Tibial artery (tissue), 4 donors: ENCODE results near the gene CLTA.
"Not testable (repeated sequence)": the region's sequence is repeated elsewhere in the genome, so short reads cannot be mapped to it uniquely, and the experiment has no call there.

Experiments used
- DNase-seq, 2 donors: peaks; one replicate each; pipeline ENCODE4 v3.0.0-alpha.2; 2019
- H3K27ac ChIP-seq, 2 donors: fragments of 200-600 bp; sonication (generic) in 1 of 2; 1 replicate in 1 of 2; 2 replicates in 1 of 2; pipeline ENCODE4 v1.5.1; 2018 to 2019; ENCODE audit warnings: mild to moderate bottlenecking in 1 of 2
- H3K27me3 ChIP-seq, 2 donors: fragments of 200-600 bp; sonication (generic) in 1 of 2; one replicate each; pipeline versions ENCODE4 v1.5.1 to v1.6.0; 2016 to 2019
- H3K36me3 ChIP-seq, 3 donors: fragments of 200-600 bp; sonication (generic) in 2 of 3; one replicate each; pipeline ENCODE4 v1.5.1; 2016 to 2019; ENCODE audit warnings: mild to moderate bottlenecking in 2 of 3
- H3K4me1 ChIP-seq, 4 donors: fragments of 200-600 bp; sonication (generic) in 2 of 4; 1 replicate in 3 of 4; 2 replicates in 1 of 4; pipeline ENCODE4 v1.5.1; 2016 to 2019
- H3K4me3 ChIP-seq, 2 donors: fragments of 200-600 bp; sonication (generic) in 1 of 2; 1 replicate in 1 of 2; 2 replicates in 1 of 2; pipeline ENCODE4 v1.5.1; 2018 to 2019; ENCODE audit warnings: mild to moderate bottlenecking in 2 of 2
- H3K9me3 ChIP-seq, 3 donors: fragments of 200-600 bp; sonication (generic) in 1 of 3; one replicate each; pipeline ENCODE4 v1.5.1; 2016 to 2019
- CTCF ChIP-seq, 2 experiments: fragments of 200-600 bp in 1 of 2; fragments of 450-650 bp in 1 of 2; IDR thresholded peaks; one replicate each; pipeline ENCODE4 v1.5.1; 2017 to 2019; ENCODE audit warnings: antibody characterized with exemption in 2 of 2, mild to moderate bottlenecking in 1 of 2, moderate library complexity in 1 of 2
- intact Hi-C: fragments of 100-400 bp; cut with DNase I; formaldehyde crosslinking; loops from one replicate; pipeline ENCODE4 v1.15.0; 2023; ENCODE audit warnings: low total_unique reads

Gene CLTA

DNA sequence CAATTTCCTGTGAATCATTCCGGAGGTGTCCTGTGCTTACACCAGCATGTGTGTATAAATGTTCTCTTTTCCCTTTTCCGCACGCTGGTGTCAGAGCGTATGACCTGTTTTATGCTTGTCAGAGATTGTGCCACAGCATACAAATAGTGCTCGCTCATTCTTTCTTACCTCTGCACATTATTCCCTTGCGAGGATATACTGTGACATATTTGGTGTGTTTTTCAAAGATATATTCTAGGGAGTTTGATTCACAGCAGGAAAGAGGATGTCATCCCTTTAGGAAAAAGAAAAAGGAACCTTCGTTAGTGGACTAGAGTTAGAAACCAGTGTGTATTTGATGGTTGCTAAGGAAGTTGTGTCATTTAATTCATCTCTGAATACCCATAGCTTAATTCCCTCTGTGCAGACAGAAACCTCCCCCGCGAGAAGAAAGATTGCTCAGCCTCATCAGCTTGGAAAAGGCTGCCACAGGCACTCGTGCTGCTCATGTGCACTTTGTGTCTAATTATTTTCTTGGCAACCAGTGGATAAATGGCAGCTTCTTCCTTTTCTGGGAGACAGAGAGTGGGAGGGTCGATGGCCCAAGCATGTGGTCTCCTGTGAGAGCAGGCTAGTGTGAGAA is 36.3 kb upstream of the CLTA start:
- peak overlapping the region; percentile 61 to 77 for H3K27ac ChIP-seq
- intact Hi-C loops = no loop called here
- peaks cover 0 to 21% (median 4%) of the 10 kb centered on the region in 3 donors for H3K36me3 ChIP-seq
- H3K4me3 ChIP-seq = no peak overlapping the region
- H3K27me3 ChIP-seq = no peaks in the 10 kb centered on the region
- DNase-seq = peak in 1 of 2 donors; percentile 61
- peaks cover 0 to 41% (median 17%) of the 10 kb centered on the region in 4 donors for H3K4me1 ChIP-seq
- no peak for TF ChIP-seq CTCF (IDR thresholded peaks at IDR 0.05)
- no peaks in the 10 kb centered on the region for H3K9me3 ChIP-seq

- H3K36me3 ChIP-seq = peaks cover 0 to 11% (median 4%) of the 10 kb centered on the region in 3 donors
- peaks cover 0 to 38% (median 14%) of the 10 kb centered on the region in 4 donors for H3K4me1 ChIP-seq
- H3K9me3 ChIP-seq = no peaks in the 10 kb centered on the region
- no peaks in the 10 kb centered on the region for H3K27me3 ChIP-seq
- DNase-seq = no peak
- H3K4me3 ChIP-seq = no peak overlapping the region
- no peak for TF ChIP-seq CTCF (IDR thresholded peaks at IDR 0.05)
- no peak overlapping the region for H3K27ac ChIP-seq
- intact Hi-C loops = no loop called here
These were observed 34.6 kb upstream of the CLTA start for GRCh38 chr9:36156116-36156515.

- Histone ChIP-seq H3K4me3 (no peak overlapping the region), H3K9me3 (no peaks in the 10 kb centered on the region), H3K36me3 (peaks cover 0 to 4% (median 4%) of the 10 kb centered on the region in 3 donors), H3K27ac (peak overlapping the region; percentile 63 to 77), H3K4me1 (peaks cover 3 to 57% (median 27%) of the 10 kb centered on the region in 4 donors), H3K27me3 (no peaks in the 10 kb centered on the region)
- DNase-seq = no peak
- intact Hi-C loops = no loop called here
- TF ChIP-seq CTCF (IDR thresholded peaks at IDR 0.05) = no peak
These were observed 32.6 kb upstream of the CLTA start for GRCh38 chr9:36158122-36158521.

DNA sequence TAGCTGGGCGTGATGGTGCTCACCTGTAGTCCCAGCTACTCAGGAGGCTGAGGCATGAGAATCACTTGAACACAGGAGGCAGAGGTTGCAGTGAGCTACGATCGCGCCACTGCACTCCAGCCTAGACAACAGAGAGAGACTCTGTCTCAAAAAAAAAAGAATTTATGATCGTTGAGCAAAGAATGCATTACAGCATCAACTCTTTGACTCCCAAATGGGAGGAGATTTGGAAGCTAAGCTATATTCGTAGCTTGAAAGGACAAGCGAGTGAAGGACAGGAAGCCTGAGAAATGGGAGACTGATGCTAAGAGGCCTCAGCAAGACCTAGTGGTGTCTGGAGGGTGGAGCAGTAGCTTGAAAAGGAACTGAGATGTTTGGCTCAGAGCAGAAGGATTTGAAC is 31.8 kb upstream of the CLTA start:
- TF ChIP-seq CTCF (IDR thresholded peaks at IDR 0.05) = no peak

GRCh38 chr9:36159509-36159908 is 31.2 kb upstream of the CLTA start:
- H3K27me3 ChIP-seq, H3K9me3 ChIP-seq, H3K36me3 ChIP-seq, DNase-seq, intact Hi-C loops, H3K4me3 ChIP-seq: not testable (repeated sequence)
- H3K4me1 ChIP-seq = peaks cover 4 to 61% (median 38%) of the 10 kb centered on the region in 4 donors
- H3K27ac ChIP-seq = peak overlapping the region; percentile 63 to 77

More for the DNA sequence above, 31.8 kb upstream of the CLTA start:
- Histone ChIP-seq H3K36me3 (peaks cover 0 to 4% (median 4%) of the 10 kb centered on the region in 3 donors), H3K9me3 (no peaks in the 10 kb centered on the region), H3K27me3 (no peaks in the 10 kb centered on the region), H3K27ac (peak overlapping the region; percentile 63 to 77), H3K4me3 (no peak overlapping the region), H3K4me1 (peaks cover 4 to 61% (median 34%) of the 10 kb centered on the region in 4 donors)
- intact Hi-C loops = no loop called here
- DNase-seq = no peak

DNA sequence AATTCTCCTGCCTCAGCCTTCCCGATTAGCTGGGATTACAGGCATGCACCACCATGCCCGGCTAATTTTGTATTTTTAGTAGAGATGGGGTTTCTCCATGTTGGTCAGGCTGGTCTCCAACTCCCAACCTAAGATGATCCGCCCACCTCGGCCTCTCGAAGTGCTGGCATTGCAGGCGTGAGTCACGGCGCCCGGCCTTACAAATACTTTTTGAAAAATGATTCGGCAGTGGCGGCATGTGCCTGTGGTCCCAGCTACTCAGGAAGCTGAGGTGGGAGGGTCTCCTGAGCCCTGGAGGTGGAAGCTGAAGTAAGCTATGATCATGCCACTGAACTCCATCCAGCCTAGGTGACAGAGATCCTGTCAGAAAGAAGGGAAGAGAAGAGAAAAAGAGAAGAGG is 30.6 kb upstream of the CLTA start:
- not testable (repeated sequence) for DNase-seq, H3K36me3 ChIP-seq, H3K27me3 ChIP-seq, H3K9me3 ChIP-seq, H3K4me3 ChIP-seq
- Histone ChIP-seq H3K4me1 (peaks cover 4 to 57% (median 38%) of the 10 kb centered on the region in 4 donors), H3K27ac (peak overlapping the region in 1 of 2 donors; percentile 77)
- intact Hi-C loops = loop anchor here (10.0 kb wide), 1 partner anchor 125 kb away; the partner anchor contains the start of gene RECK
